CD4-positive, alpha-beta T cell (primary cell): Measurements from ENCODE around the gene EFS. TPM values are rescaled to one million over a fixed set of nuclear protein-coding genes. Genes with fewer than 3 reads are reported as not detected.

ENCODE experiments used
- ATAC-seq: fragments of 200-7000 bp; cut with Tn5 transposase; one replicate; pipeline ENCODE4 v1.10.0; 2022; ENCODE audit warnings: mild to moderate bottlenecking; ENCODE audit not compliant: poor library complexity
- CTCF ChIA-PET: fragments of 350-600 bp; sonication (Branson Sonifier 250); formaldehyde crosslinking; loops from one replicate; lab custom pipeline; 2021; ENCODE audit warnings: antibody characterized with exemption, inconsistent platforms; lab: Charles Lee
- POLR2A ChIA-PET: fragments of 350-600 bp; sonication (Branson Sonifier 250); formaldehyde crosslinking; loops from one replicate; lab custom pipeline; 2021; ENCODE audit warnings: antibody characterized with exemption, inconsistent platforms; lab: Charles Lee
- DNase-seq, 14 experiments: peaks; one replicate each; pipeline ENCODE4 v3.0.0-alpha.2; 2013 to 2020; ENCODE audit warnings: mixed read lengths in 2 of 14
- H3K27ac ChIP-seq, 2 donors: one replicate each; pipeline versions ENCODE4 v1.5.1 to v1.7.0; 2013; ENCODE audit warnings: low read length in 2 of 2, low read depth in 1 of 2, mild to moderate bottlenecking in 1 of 2
- H3K27me3 ChIP-seq, 2 experiments: 1 replicate in 1 of 2; 2 replicates in 1 of 2; pipeline versions ENCODE4 v1.6.1 to v1.7.0; 2013; ENCODE audit warnings: low read length in 2 of 2, control low read depth in 1 of 2, mild to moderate bottlenecking in 1 of 2, moderate library complexity in 1 of 2; ENCODE audit not compliant: insufficient read depth in 2 of 2, control insufficient read depth in 1 of 2
- H3K36me3 ChIP-seq: one replicate; pipeline ENCODE4 v1.6.1; 2013; ENCODE audit warnings: low read length, control low read depth; ENCODE audit not compliant: insufficient read depth
- H3K4me1 ChIP-seq: one replicate; pipeline ENCODE4 v1.6.1; 2013; ENCODE audit warnings: low read length, control low read depth; ENCODE audit not compliant: insufficient read depth
- H3K4me3 ChIP-seq: one replicate; pipeline ENCODE4 v1.5.1; 2013; ENCODE audit warnings: mild to moderate bottlenecking, low read length, moderate library complexity
- H3K9me3 ChIP-seq, 2 experiments: 1 replicate in 1 of 2; 2 replicates in 1 of 2; pipeline versions ENCODE4 v1.6.1 to v1.7.0; 2013; ENCODE audit warnings: low read length in 2 of 2, mild to moderate bottlenecking in 2 of 2, control low read depth in 1 of 2, moderate library complexity in 1 of 2; ENCODE audit not compliant: control insufficient read depth in 1 of 2, insufficient read depth in 1 of 2
- H3K27ac Mint-ChIP-seq: one replicate; pipeline ENCODE4 v1.8.0; 2020; ENCODE audit warnings: mixed read lengths
- H3K27me3 Mint-ChIP-seq: one replicate; pipeline ENCODE4 v1.8.0; 2021; ENCODE audit warnings: mixed read lengths
- H3K36me3 Mint-ChIP-seq: one replicate; pipeline ENCODE4 v1.8.0; 2021; ENCODE audit warnings: low read depth, mixed read lengths
- H3K4me1 Mint-ChIP-seq: one replicate; pipeline ENCODE4 v1.8.0; 2021; ENCODE audit warnings: low read depth, mixed read lengths
- H3K4me3 Mint-ChIP-seq: one replicate; pipeline ENCODE4 v1.8.0; 2020; ENCODE audit warnings: mild to moderate bottlenecking, mixed read lengths
- H3K9me3 Mint-ChIP-seq: one replicate; pipeline ENCODE4 v1.8.0; 2020; ENCODE audit warnings: mixed read lengths
- intact Hi-C, 2 experiments: fragments of 100-400 bp; cut with DNase I in 1 of 2; cut with micrococcal nuclease in 1 of 2; formaldehyde crosslinking; loops; one replicate each; pipeline versions ENCODE4 v1.15.1 to v1.9.0; 2023 to 2025; cut with DNase I, micrococcal nuclease
- total RNA-seq, 174 experiments: library from RNA in 2 of 174; stranded (reverse) in 2 of 174; gene quantifications; one replicate each; pipeline ENCODE4 v1.2.3 and lab custom pipeline; 2021 to 2026
- TF ChIP-seq, protein P1 (sequence below): fragments of 200-600 bp; IDR thresholded peaks from one replicate; pipeline ENCODE4 v1.8.0; 2022; ENCODE audit warnings: antibody characterized with exemption, mild to moderate bottlenecking

The EFS gene
- total RNA-seq, 2 experiments from 2014 or later: not detected

DNA sequence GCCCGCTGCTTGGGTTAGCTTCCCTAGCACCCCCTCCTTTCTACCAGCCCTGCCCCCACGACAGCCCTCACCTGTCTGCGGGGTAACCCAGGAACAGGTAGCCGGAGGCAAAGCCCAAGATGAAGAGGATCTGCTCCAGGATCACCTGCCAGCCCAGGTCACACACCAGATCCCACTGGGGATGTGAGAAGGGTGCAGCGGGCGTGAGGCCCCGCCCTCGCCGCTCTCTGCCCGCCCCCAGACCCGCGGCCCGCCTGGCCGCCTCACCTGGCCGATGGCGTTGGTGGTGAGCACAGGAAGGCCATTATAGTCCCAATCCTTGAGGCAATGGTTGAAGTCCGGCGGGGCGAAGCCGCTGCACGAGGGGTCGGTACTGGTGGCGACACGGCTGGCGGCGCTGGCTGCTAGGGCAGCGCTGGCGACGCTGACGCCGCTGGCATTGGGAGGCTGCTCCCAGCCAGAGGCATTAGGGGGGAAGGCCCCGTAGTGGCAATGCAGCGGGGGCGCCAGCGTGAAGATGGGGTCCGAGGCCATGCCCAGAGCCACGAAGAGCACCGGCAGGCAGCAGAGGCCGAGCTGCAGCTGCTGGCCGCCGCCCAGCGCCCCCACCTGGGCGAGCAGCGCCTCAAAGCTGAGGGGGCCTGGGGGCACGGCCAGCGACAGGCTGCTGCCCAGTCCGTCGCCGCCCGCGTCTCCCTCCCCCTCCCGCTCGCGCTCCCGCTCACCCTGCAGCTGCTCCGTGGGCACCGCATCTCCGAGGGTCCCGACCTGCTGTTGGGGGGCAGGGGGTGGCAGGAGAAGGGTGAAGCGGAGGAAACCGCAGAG, 13.1 kb downstream of the EFS start:
- TF ChIP-seq, protein P1, sequence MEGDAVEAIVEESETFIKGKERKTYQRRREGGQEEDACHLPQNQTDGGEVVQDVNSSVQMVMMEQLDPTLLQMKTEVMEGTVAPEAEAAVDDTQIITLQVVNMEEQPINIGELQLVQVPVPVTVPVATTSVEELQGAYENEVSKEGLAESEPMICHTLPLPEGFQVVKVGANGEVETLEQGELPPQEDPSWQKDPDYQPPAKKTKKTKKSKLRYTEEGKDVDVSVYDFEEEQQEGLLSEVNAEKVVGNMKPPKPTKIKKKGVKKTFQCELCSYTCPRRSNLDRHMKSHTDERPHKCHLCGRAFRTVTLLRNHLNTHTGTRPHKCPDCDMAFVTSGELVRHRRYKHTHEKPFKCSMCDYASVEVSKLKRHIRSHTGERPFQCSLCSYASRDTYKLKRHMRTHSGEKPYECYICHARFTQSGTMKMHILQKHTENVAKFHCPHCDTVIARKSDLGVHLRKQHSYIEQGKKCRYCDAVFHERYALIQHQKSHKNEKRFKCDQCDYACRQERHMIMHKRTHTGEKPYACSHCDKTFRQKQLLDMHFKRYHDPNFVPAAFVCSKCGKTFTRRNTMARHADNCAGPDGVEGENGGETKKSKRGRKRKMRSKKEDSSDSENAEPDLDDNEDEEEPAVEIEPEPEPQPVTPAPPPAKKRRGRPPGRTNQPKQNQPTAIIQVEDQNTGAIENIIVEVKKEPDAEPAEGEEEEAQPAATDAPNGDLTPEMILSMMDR: peak; percentile 22
- Mint-ChIP-seq H3K36me3 (no peaks in the 10 kb centered on the region), H3K27ac (no peak overlapping the region), H3K4me1 (peaks cover 5% of the 10 kb centered on the region), H3K4me3 (peak overlapping the region; percentile 86), H3K27me3 (peaks cover 48% of the 10 kb centered on the region), H3K9me3 (no peaks in the 10 kb centered on the region)
- CTCF ChIA-PET: interaction anchor here (1.2 kb wide), 1 partner anchor 208 kb away, joined by 3 read pairs; no protein-coding TSS in a partner anchor
- ATAC-seq (peak; percentile 12), DNase-seq (peak in 4 of 14 experiments; percentile 6 to 35 (median 21))
- peak overlapping the region; percentile 59 for H3K4me3 ChIP-seq
- H3K9me3 ChIP-seq: peaks cover 0 to 3% of the 10 kb centered on the region in 2 experiments
- H3K27ac ChIP-seq: no peak overlapping the region
- peaks cover 4 to 21% of the 10 kb centered on the region in 2 experiments for H3K27me3 ChIP-seq
- intact Hi-C loops: no loop called here
- peaks cover 15% of the 10 kb centered on the region for H3K4me1 ChIP-seq
- H3K36me3 ChIP-seq: no peaks in the 10 kb centered on the region
- POLR2A ChIA-PET: interaction anchor here (1.0 to 2.8 kb wide), 5 partner anchors 10 to 257 kb away, joined by 3 to 21 read pairs (median 4); partner anchors contain the start of genes ACIN1, C14orf119 and PABPN1

DNA sequence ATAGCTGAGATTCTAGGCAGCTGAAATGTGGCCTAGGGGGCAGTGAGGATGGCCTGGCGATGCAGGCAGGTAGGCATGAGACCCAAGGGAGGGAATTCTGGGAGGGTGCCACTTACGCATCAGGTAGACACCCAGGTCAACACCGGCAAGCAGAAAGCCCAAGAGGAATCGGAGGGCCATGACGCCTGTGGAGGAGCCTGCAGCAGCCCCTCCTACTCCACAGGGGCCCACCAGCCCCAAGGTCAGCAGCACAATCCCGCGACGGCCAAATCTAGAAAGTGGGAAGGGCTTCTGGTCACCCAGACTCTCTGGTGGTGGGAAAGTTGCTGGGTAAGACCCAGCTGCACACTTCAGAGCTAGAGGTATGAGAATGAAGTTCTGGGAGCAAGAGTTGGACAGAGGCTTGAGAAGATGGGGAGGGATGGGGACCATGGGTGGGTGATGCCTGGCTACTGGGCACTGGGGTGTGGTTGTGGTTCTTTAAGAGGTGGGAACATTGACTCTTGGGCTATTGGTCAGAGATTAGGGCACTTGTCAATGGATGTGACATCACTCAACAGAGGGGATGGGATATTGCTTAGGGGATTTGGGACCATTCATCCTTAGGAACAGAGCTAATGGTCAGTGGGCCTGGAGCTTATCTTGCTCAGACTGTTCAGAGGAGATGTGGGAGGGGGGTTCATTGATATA, 15.7 kb downstream of the EFS start:
- intact Hi-C loops: no loop called here
- TF ChIP-seq, protein P1: no peak
- ATAC-seq: no peak
- no peak for DNase-seq
- no peak overlapping the region for H3K27ac Mint-ChIP-seq
- Histone ChIP-seq H3K36me3 (no peaks in the 10 kb centered on the region), H3K4me1 (peaks cover 15% of the 10 kb centered on the region), H3K27me3 (peaks cover 4 to 14% of the 10 kb centered on the region in 2 experiments), H3K9me3 (peaks cover 0 to 3% of the 10 kb centered on the region in 2 experiments), H3K4me3 (no peak overlapping the region), H3K27ac (no peak overlapping the region)
- H3K4me1 Mint-ChIP-seq: peaks cover 5% of the 10 kb centered on the region
- POLR2A ChIA-PET: no interaction called here
- H3K9me3 Mint-ChIP-seq: no peaks in the 10 kb centered on the region
- CTCF ChIA-PET: no interaction called here
- H3K27me3 Mint-ChIP-seq: peaks cover 29% of the 10 kb centered on the region
- H3K4me3 Mint-ChIP-seq: peak overlapping the region; percentile 40
- H3K36me3 Mint-ChIP-seq: peaks cover 7% of the 10 kb centered on the region

DNA sequence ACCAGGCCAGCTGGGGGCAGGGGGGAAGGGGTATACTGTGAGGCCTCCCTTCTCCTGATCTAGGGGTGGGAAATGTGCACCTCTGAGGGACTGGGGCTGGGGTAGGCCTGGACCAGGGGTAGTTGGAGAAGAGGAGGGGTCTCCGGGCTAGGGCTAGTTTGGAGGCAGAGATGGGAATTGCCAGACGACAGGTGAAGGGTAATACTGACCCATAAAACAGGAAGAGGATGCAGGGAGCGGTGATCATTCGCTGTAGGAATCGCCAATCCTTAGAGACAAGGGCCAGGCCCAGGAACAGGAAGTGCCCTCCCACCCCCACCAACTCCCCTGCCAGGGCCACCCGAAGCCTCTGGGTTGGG, 16.7 kb downstream of the EFS start:
- Mint-ChIP-seq H3K27ac (no peak overlapping the region), H3K4me1 (peaks cover 5% of the 10 kb centered on the region), H3K36me3 (peaks cover 7% of the 10 kb centered on the region), H3K27me3 (peaks cover 19% of the 10 kb centered on the region), H3K4me3 (no peak overlapping the region), H3K9me3 (no peaks in the 10 kb centered on the region)
- no peaks in the 10 kb centered on the region for H3K36me3 ChIP-seq
- TF ChIP-seq, protein P1: no peak
- intact Hi-C loops: no loop called here
- no peak overlapping the region for H3K27ac ChIP-seq
- DNase-seq (no peak), ATAC-seq (no peak)
- ChIA-PET CTCF (no interaction called here), POLR2A (no interaction called here)
- peaks cover 0 to 3% of the 10 kb centered on the region in 2 experiments for H3K9me3 ChIP-seq
- H3K27me3 ChIP-seq: peaks cover 1 to 9% of the 10 kb centered on the region in 2 experiments
- no peak overlapping the region for H3K4me3 ChIP-seq
- peaks cover 15% of the 10 kb centered on the region for H3K4me1 ChIP-seq
